Chondrocyte (in vitro differentiated cells): Measurements from ENCODE around the gene IP6K1. TPM values are rescaled to one million over a fixed set of nuclear protein-coding genes. Genes with fewer than 3 reads are reported as not detected.

ENCODE experiments used
- DNase-seq: peaks from one replicate; pipeline ENCODE4 v3.0.0; 2021; ENCODE audit warnings: mixed read lengths, low spot score
- H3K27ac Mint-ChIP-seq: one replicate; pipeline ENCODE4 v1.8.0; 2021; ENCODE audit warnings: mild to moderate bottlenecking, moderate library complexity, mixed read lengths; ENCODE audit not compliant: unreplicated experiment
- H3K27me3 Mint-ChIP-seq: 2 replicates; pipeline ENCODE4 v1.8.0; 2021; ENCODE audit warnings: low read depth, mixed read lengths
- H3K36me3 Mint-ChIP-seq: 2 replicates; pipeline ENCODE4 v1.8.0; 2021; ENCODE audit warnings: low read depth, mixed read lengths
- H3K4me1 Mint-ChIP-seq: 2 replicates; pipeline ENCODE4 v1.8.0; 2021; ENCODE audit warnings: low read depth, mild to moderate bottlenecking, mixed read lengths
- H3K4me3 Mint-ChIP-seq: one replicate; pipeline ENCODE4 v1.8.0; 2021; ENCODE audit warnings: mild to moderate bottlenecking, moderate library complexity, mixed read lengths; ENCODE audit not compliant: unreplicated experiment
- H3K9me3 Mint-ChIP-seq: 2 replicates; pipeline ENCODE4 v1.8.0; 2021; ENCODE audit warnings: low read depth, mixed read lengths
- CTCF ChIP-seq: fragments of 200-600 bp; sonication (generic); IDR thresholded peaks from 2 replicates; pipeline ENCODE4 v1.5.0; 2021; ENCODE audit warnings: antibody characterized with exemption, mild to moderate bottlenecking, moderate library complexity
- total RNA-seq: library from RNA; stranded (reverse); gene quantifications from 3 replicates; pipeline ENCODE4 v1.2.1, GENCODE V29; 2021

The IP6K1 gene
- total RNA-seq, 1 donor from 2014 or later: 40.1 TPM

GRCh38 chr3:49732597-49732996, 53.7 kb downstream of the IP6K1 start:
- H3K9me3 Mint-ChIP-seq: no peaks in the 10 kb centered on the region
- H3K27ac Mint-ChIP-seq: no peak overlapping the region
- H3K27me3 Mint-ChIP-seq: no peaks in the 10 kb centered on the region
- no peaks in the 10 kb centered on the region for H3K4me1 Mint-ChIP-seq
- DNase-seq: no peak
- H3K4me3 Mint-ChIP-seq: no peak overlapping the region
- peaks cover 26% of the 10 kb centered on the region for H3K36me3 Mint-ChIP-seq
- no peak for TF ChIP-seq CTCF

- H3K27ac Mint-ChIP-seq: no peak overlapping the region
- H3K4me3 Mint-ChIP-seq: no peak overlapping the region
- peaks cover 20% of the 10 kb centered on the region for H3K36me3 Mint-ChIP-seq
- DNase-seq: no peak
- H3K4me1 Mint-ChIP-seq: no peaks in the 10 kb centered on the region
- H3K9me3 Mint-ChIP-seq: no peaks in the 10 kb centered on the region
- no peaks in the 10 kb centered on the region for H3K27me3 Mint-ChIP-seq
- TF ChIP-seq CTCF: no peak
These were observed 56.3 kb downstream of the IP6K1 start for GRCh38 chr3:49729966-49730609.

GRCh38 chr3:49727924-49728361, 58.4 kb downstream of the IP6K1 start:
- DNase-seq: no peak
- H3K4me3 Mint-ChIP-seq: no peak overlapping the region
- no peaks in the 10 kb centered on the region for H3K27me3 Mint-ChIP-seq
- H3K9me3 Mint-ChIP-seq: no peaks in the 10 kb centered on the region
- peaks cover 14% of the 10 kb centered on the region for H3K4me1 Mint-ChIP-seq
- H3K27ac Mint-ChIP-seq: no peak overlapping the region
- no peak for TF ChIP-seq CTCF
- peaks cover 16% of the 10 kb centered on the region for H3K36me3 Mint-ChIP-seq

GRCh38 chr3:49727154-49727923, 59.0 kb downstream of the IP6K1 start:
- Mint-ChIP-seq H3K4me3 (no peak overlapping the region), H3K27ac (no peak overlapping the region), H3K9me3 (no peaks in the 10 kb centered on the region), H3K36me3 (peaks cover 10% of the 10 kb centered on the region), H3K4me1 (peaks cover 20% of the 10 kb centered on the region), H3K27me3 (no peaks in the 10 kb centered on the region)
- no peak for TF ChIP-seq CTCF
- DNase-seq: no peak

GRCh38 chr3:49725906-49726681, 60.2 kb downstream of the IP6K1 start:
- Mint-ChIP-seq H3K4me1 (peaks cover 25% of the 10 kb centered on the region), H3K4me3 (no peak overlapping the region), H3K27ac (peak overlapping the region; percentile 19), H3K27me3 (no peaks in the 10 kb centered on the region), H3K36me3 (peaks cover 6% of the 10 kb centered on the region), H3K9me3 (no peaks in the 10 kb centered on the region)
- DNase-seq: no peak
- TF ChIP-seq CTCF: no peak
